A549 (cell line): ENCODE measurements around the gene ZNF776. TPM values are rescaled to one million over a fixed set of nuclear protein-coding genes. Genes with fewer than 3 reads are reported as not detected.

Source experiments
- ATAC-seq, 2 experiments: fragments of 200-7000 bp in 1 of 2; fragments of >200 bp in 1 of 2; cut with Nextera tagmentation in 1 of 2; cut with Tn5 transposase in 1 of 2; 3 replicates each; pipeline versions ENCODE4 v1.8.0 to v1.9.1; 2018 to 2020; ENCODE audit warnings: mild to moderate bottlenecking in 1 of 2, moderate library complexity in 1 of 2
- CTCF ChIA-PET: fragments of 300-600 bp; sonication (Branson Sonifier 250); formaldehyde crosslinking; extraction: SDS; loops from one replicate; lab custom pipeline; 2021; ENCODE audit warnings: antibody characterized with exemption, inconsistent platforms; lab: Yijun Ruan, JAX
- POLR2A ChIA-PET: fragments of 350-600 bp; formaldehyde crosslinking; extraction: SDS; loops from one replicate; lab custom pipeline; 2021; ENCODE audit warnings: antibody characterized with exemption, inconsistent platforms; lab: Yijun Ruan, JAX
- DNase-seq, 2 experiments: peaks; one replicate each; pipeline versions ENCODE4 v3.0.0 to v3.0.0-alpha.2; 2011 to 2016; ENCODE audit warnings: low read depth in 1 of 2, low spot score in 1 of 2
- FAIRE-seq: peaks from 2 replicates; lab custom pipeline; 2011; peaks lifted over from hg19 to GRCh38; lab: Jason Lieb, UNC
- H3K27ac ChIP-seq, 2 experiments: fragments of >200 bp; sonication (Bioruptor Twin); formaldehyde crosslinking; 3 replicates each; pipeline ENCODE4 v1.5.1; 2016 to 2017
- H3K4me1 ChIP-seq: fragments of >200 bp; sonication (Bioruptor Twin); formaldehyde crosslinking; 3 replicates; pipeline ENCODE4 v1.6.1; 2016
- H3K4me2 ChIP-seq: fragments of >200 bp; sonication (Bioruptor Twin); formaldehyde crosslinking; 3 replicates; pipeline ENCODE4 v1.6.1; 2016
- H3K4me3 ChIP-seq: fragments of >200 bp; sonication (Bioruptor Twin); formaldehyde crosslinking; 3 replicates; pipeline ENCODE4 v1.5.1; 2016
- H3K9me3 ChIP-seq: fragments of >200 bp; sonication (Bioruptor Twin); formaldehyde crosslinking; 3 replicates; pipeline ENCODE4 v1.6.1; 2016
- CHD4 ChIP-seq: fragments of 200-600 bp; sonication (generic); IDR thresholded peaks from 2 replicates; pipeline ENCODE4 v1.6.1; 2016; ENCODE audit warnings: antibody characterized with exemption, mild to moderate bottlenecking, borderline replicate concordance
- E2F6 ChIP-seq: IDR thresholded peaks from 2 replicates; pipeline ENCODE4 v1.6.1; 2012; ENCODE audit warnings: low read depth, borderline replicate concordance
- ELK1 ChIP-seq: fragments of 150-350 bp; IDR thresholded peaks from 2 replicates; pipeline ENCODE4 v1.6.1; 2014; ENCODE audit warnings: low read depth, mild to moderate bottlenecking, low read length
- EP300 ChIP-seq, 2 experiments: fragments of >200 bp; sonication (Bioruptor Twin); formaldehyde crosslinking; IDR thresholded peaks; 2 replicates in 1 of 2; 3 replicates in 1 of 2; pipeline ENCODE4 v1.6.1; 2016 to 2017
- ESRRA ChIP-seq: fragments of 150-350 bp; IDR thresholded peaks from 2 replicates; pipeline ENCODE4 v1.6.1; 2014; ENCODE audit warnings: mild to moderate bottlenecking, low read length, borderline replicate concordance
- FOSB ChIP-seq: fragments of 250-450 bp; sonication (Bioruptor Pico); IDR thresholded peaks from 2 replicates; pipeline ENCODE4 v1.5.0; 2020; ENCODE audit warnings: mild to moderate bottlenecking, moderate library complexity
- HES2 ChIP-seq: fragments of >200 bp; sonication (Bioruptor Twin); formaldehyde crosslinking; IDR thresholded peaks from 2 replicates; pipeline ENCODE4 v1.6.1; 2016
- HMGXB4 ChIP-seq: fragments of 250-450 bp; sonication (Bioruptor Pico); IDR thresholded peaks from 2 replicates; pipeline ENCODE4 v1.5.0; 2021; ENCODE audit warnings: mild to moderate bottlenecking, moderate library complexity, borderline replicate concordance
- HOXA7 ChIP-seq: fragments of 250-450 bp; sonication (Bioruptor Pico); IDR thresholded peaks from 2 replicates; pipeline ENCODE4 v1.5.0; 2020; ENCODE audit warnings: mild to moderate bottlenecking, moderate library complexity
- HOXB13 ChIP-seq: fragments of 250-450 bp; sonication (Bioruptor Pico); IDR thresholded peaks from 2 replicates; pipeline ENCODE4 v1.5.0; 2020; ENCODE audit warnings: low read depth, mild to moderate bottlenecking, moderate library complexity
- JUN ChIP-seq, 2 experiments: fragments of >200 bp; sonication (Bioruptor Twin); formaldehyde crosslinking; IDR thresholded peaks; 2 replicates in 1 of 2; 3 replicates in 1 of 2; pipeline ENCODE4 v1.6.1; 2016 to 2017
- JUNB ChIP-seq: fragments of >200 bp; sonication (Bioruptor Twin); formaldehyde crosslinking; IDR thresholded peaks from 2 replicates; pipeline ENCODE4 v1.6.1; 2016
- KDM1A ChIP-seq: fragments of 200-600 bp; sonication (generic); IDR thresholded peaks from 2 replicates; pipeline ENCODE4 v1.6.1; 2016; ENCODE audit warnings: low read depth, mild to moderate bottlenecking
- MAX ChIP-seq: IDR thresholded peaks from 2 replicates; pipeline ENCODE4 v1.6.1; 2012
- MYC ChIP-seq: IDR thresholded peaks from 2 replicates; pipeline ENCODE4 v1.6.1; 2012; ENCODE audit warnings: mild to moderate bottlenecking, inconsistent platforms, low read length, improper control_type of control experiment, borderline replicate concordance
- NR3C1 ChIP-seq: fragments of >200 bp; sonication (Bioruptor Twin); formaldehyde crosslinking; IDR thresholded peaks from 3 replicates; pipeline ENCODE4 v1.6.1; 2017
- RAD21 ChIP-seq, 2 experiments: fragments of >200 bp in 1 of 2; sonication (Bioruptor Twin) in 1 of 2; formaldehyde crosslinking in 1 of 2; IDR thresholded peaks in 1 of 2; conservative IDR thresholded peaks in 1 of 2; 2 replicates in 1 of 2; 3 replicates in 1 of 2; pipeline ENCODE4 v1.6.1; 2012 to 2018; ENCODE audit warnings: inconsistent platforms in 1 of 2
- RCOR1 ChIP-seq: fragments of 150-350 bp; IDR thresholded peaks from 2 replicates; pipeline ENCODE4 v1.6.1; 2014; ENCODE audit warnings: antibody characterized with exemption, low read length, low read depth
- RNF2 ChIP-seq: fragments of 200-600 bp; sonication (generic); IDR thresholded peaks from 2 replicates; pipeline ENCODE4 v1.6.1; 2016; ENCODE audit warnings: low read depth, mild to moderate bottlenecking, antibody characterized with exemption, moderate library complexity, borderline replicate concordance
- SMC3 ChIP-seq: fragments of >200 bp; sonication (Bioruptor Twin); formaldehyde crosslinking; IDR thresholded peaks from 3 replicates; pipeline ENCODE4 v1.6.1; 2018; ENCODE audit warnings: inconsistent platforms
- SREBF2 ChIP-seq: fragments of 450-650 bp; IDR thresholded peaks from 2 replicates; pipeline ENCODE4 v1.6.1; 2014; ENCODE audit warnings: mild to moderate bottlenecking, moderate library complexity
- USF2 ChIP-seq: fragments of 450-650 bp; IDR thresholded peaks from 2 replicates; pipeline ENCODE4 v1.6.1; 2014; ENCODE audit warnings: antibody characterized with exemption
- ZC3H11A ChIP-seq: fragments of 450-650 bp; IDR thresholded peaks from 2 replicates; pipeline ENCODE4 v1.6.1; 2014; ENCODE audit warnings: antibody characterized with exemption, mild to moderate bottlenecking
- ZFP36 ChIP-seq: fragments of 450-650 bp; IDR thresholded peaks from 2 replicates; pipeline ENCODE4 v1.6.1; 2014; ENCODE audit warnings: borderline replicate concordance; ENCODE audit not compliant: partially characterized antibody
- ZNF302 ChIP-seq: fragments of 250-450 bp; sonication (Bioruptor Pico); IDR thresholded peaks from 2 replicates; pipeline ENCODE4 v1.9.0; 2021; ENCODE audit warnings: inconsistent platforms, mild to moderate bottlenecking, moderate library complexity
- ZSCAN20 ChIP-seq: fragments of 250-450 bp; sonication (Bioruptor Pico); IDR thresholded peaks from 2 replicates; pipeline ENCODE4 v1.8.0; 2022; ENCODE audit warnings: mild to moderate bottlenecking, moderate library complexity
- WGBS: methylation state at CpG from one replicate; pipeline ENCODE4 v1.1.6; 2017; ENCODE audit errors: missing lambda C conversion rate; 5-methylcytosine and 5-hydroxymethylcytosine counted together
- polyA plus RNA-seq, 4 experiments: library from polyadenylated mRNA; depleted of rRNA in 3 of 4; stranded (reverse); fragments of >200 nt; fragmentation: RNase III in 1 of 4; extraction: RNeasy Plus Mini Kit Qiagen cat#74134 plus additional on column Dnase treatment in 1 of 4; gene quantifications; 2 replicates in 3 of 4; 3 replicates in 1 of 4; pipeline ENCODE4 v1.2.3, GENCODE V29; 2011 to 2017

ZNF776 gene
- polyA plus RNA-seq, 2 of the 4 experiments (the other 2 are of a cell fraction): 5.3 to 9.3 TPM

- Histone ChIP-seq H3K4me1 (no peaks in the 10 kb centered on the region), H3K9me3 (peaks cover 91% of the 10 kb centered on the region), H3K4me3 (peak overlapping the region; percentile 73; the same call in 1 of the 3 replicates)
- no peak for ATAC-seq
- no peak for TF ChIP-seq ZC3H11A
- TF ChIP-seq HMGXB4: no peak
- no peak for TF ChIP-seq HOXA7 (CRISPR knock-in tag)
- TF ChIP-seq RNF2: no peak
- TF ChIP-seq USF2: no peak
- TF ChIP-seq SREBF2: no peak
- TF ChIP-seq RAD21 (conservative IDR thresholded peaks at IDR 0.05 in 1 of 2, IDR thresholded peaks at IDR 0.05 in 1 of 2): no peak
- no peak for TF ChIP-seq E2F6
- TF ChIP-seq, all 56 proteins: peak for 0
- DNase-seq (no peak), FAIRE-seq (no peak)
- H3K4me2 ChIP-seq: no peak overlapping the region
- no peak overlapping the region for H3K27ac ChIP-seq
- WGBS: 88% methylated on average over 3 of the region's 3 CpGs
- CTCF ChIA-PET: no interaction called here
- POLR2A ChIA-PET: interaction anchor here (1.6 kb wide), 1 partner anchor 66 kb away, joined by 7 read pairs; the partner anchor contains the start of gene ZNF551
Observed at GRCh38 chr19:57748029-57748428, 1.4 kb downstream of the ZNF776 start.

- peak; percentile 59 for FAIRE-seq
- TF ChIP-seq HOXB13 (CRISPR knock-in tag): no peak
- no peak for TF ChIP-seq HES2
- no peak for TF ChIP-seq KDM1A
- no peak for TF ChIP-seq ZSCAN20 (CRISPR knock-in tag)
- no peak for TF ChIP-seq ELK1
- TF ChIP-seq CHD4: no peak
- no peak for TF ChIP-seq JUN (IDR thresholded peaks at IDR 0.05)
- TF ChIP-seq ESRRA: no peak
- no peak for TF ChIP-seq ZNF302 (CRISPR knock-in tag)
- TF ChIP-seq SMC3: no peak
- no peak for TF ChIP-seq MYC
- TF ChIP-seq EP300 (IDR thresholded peaks at IDR 0.05): no peak
- TF ChIP-seq RCOR1: no peak
- no peak for TF ChIP-seq MAX
- no peak for TF ChIP-seq ZFP36
- TF ChIP-seq FOSB (CRISPR knock-in tag): no peak
- TF ChIP-seq JUNB: no peak
- TF ChIP-seq NR3C1: no peak
- no peak for ATAC-seq
- Histone ChIP-seq H3K4me3 (no peak overlapping the region), H3K4me1 (no peaks in the 10 kb centered on the region), H3K9me3 (peaks cover 100% of the 10 kb centered on the region), H3K4me2 (no peak overlapping the region), H3K27ac (no peak overlapping the region)
- no peak for DNase-seq
- ChIA-PET POLR2A (no interaction called here), CTCF (no interaction called here)
- 93% methylated on average over 10 of the region's 10 CpGs for WGBS
Observed at GRCh38 chr19:57754091-57754673, 7.6 kb downstream of the ZNF776 start.
